ENCODE measurements around the gene CDC37. TPM values are rescaled to one million over a fixed set of nuclear protein-coding genes. Genes with fewer than 3 reads are reported as not detected.

Gene CDC37
- total and polyA plus RNA-seq, 12 donors, result 72.8 to 518 (median 117) TPM

- H3K36me3 ChIP-seq (replicated peaks in 1 of 2), result no peaks in the 10 kb centered on the region
- H3K9me3 ChIP-seq (replicated peaks in 1 of 3), result no peaks in the 10 kb centered on the region
- H3K4me1 ChIP-seq (replicated peaks in 1 of 2), result peaks cover 14% of the 10 kb centered on the region in 2 donors
- DNase-seq, result no peak
- no peak overlapping the region for H3K4me3 ChIP-seq
- H3K27me3 ChIP-seq, result peaks cover 16% of the 10 kb centered on the region
- no peak for TF ChIP-seq POLR2A (IDR thresholded peaks at IDR 0.05)
- TF ChIP-seq, protein P1, sequence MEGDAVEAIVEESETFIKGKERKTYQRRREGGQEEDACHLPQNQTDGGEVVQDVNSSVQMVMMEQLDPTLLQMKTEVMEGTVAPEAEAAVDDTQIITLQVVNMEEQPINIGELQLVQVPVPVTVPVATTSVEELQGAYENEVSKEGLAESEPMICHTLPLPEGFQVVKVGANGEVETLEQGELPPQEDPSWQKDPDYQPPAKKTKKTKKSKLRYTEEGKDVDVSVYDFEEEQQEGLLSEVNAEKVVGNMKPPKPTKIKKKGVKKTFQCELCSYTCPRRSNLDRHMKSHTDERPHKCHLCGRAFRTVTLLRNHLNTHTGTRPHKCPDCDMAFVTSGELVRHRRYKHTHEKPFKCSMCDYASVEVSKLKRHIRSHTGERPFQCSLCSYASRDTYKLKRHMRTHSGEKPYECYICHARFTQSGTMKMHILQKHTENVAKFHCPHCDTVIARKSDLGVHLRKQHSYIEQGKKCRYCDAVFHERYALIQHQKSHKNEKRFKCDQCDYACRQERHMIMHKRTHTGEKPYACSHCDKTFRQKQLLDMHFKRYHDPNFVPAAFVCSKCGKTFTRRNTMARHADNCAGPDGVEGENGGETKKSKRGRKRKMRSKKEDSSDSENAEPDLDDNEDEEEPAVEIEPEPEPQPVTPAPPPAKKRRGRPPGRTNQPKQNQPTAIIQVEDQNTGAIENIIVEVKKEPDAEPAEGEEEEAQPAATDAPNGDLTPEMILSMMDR (IDR thresholded peaks at IDR 0.05), result no peak
- intact Hi-C loops (cut with DNase I), result loop anchor here in 1 of 2 donors (10.0 kb wide), 1 partner anchor 168 kb away; no protein-coding TSS in a partner anchor
- no peak overlapping the region for H3K27ac ChIP-seq
Observed at GRCh38 chr19:10407096-10407495, 3.8 kb upstream of the CDC37 start.

DNA sequence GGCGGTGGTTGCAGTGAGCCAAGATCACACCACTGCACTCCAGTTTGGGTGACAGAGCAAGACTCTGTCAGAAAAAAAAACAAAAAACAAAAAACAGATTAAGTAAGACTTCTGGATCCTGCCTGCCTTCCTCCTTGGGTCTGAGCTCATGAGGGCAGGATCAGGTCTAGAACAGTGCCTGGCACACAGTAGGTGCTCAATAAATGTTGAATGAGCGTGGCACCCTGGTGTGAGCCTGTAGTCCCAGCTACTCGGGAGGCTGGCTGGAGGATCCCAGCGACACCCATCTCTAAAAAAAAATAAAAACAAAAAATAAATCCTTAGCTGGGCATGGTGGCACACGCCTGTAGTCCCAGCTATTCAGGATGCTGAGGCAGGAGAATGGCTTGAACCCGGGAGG lies 2.8 kb upstream of the CDC37 start:
- Histone ChIP-seq H3K4me1 (replicated peaks in 1 of 2) (peaks cover 23 to 24% of the 10 kb centered on the region in 2 donors), H3K9me3 (replicated peaks in 1 of 3) (no peaks in the 10 kb centered on the region), H3K36me3 (replicated peaks in 1 of 2) (no peaks in the 10 kb centered on the region), H3K4me3 (no peak overlapping the region), H3K27me3 (peaks cover 16% of the 10 kb centered on the region), H3K27ac (no peak overlapping the region)
- WGBS, 4 donors, result 65 to 68% (median 67%) methylated on average over 6 of the region's 6 CpGs
- TF ChIP-seq POLR2A (IDR thresholded peaks at IDR 0.05), result no peak
- TF ChIP-seq, protein P1 (IDR thresholded peaks at IDR 0.05), result no peak
- DNase-seq, result no peak
- intact Hi-C loops (cut with DNase I), result loop anchor here in 1 of 2 donors (10.0 kb wide), 1 partner anchor 169 kb away; no protein-coding TSS in a partner anchor

- WGBS, 4 donors, result 5 to 14% (median 6%) methylated on average over 11 to 43 of the region's 43 CpGs
- Histone ChIP-seq H3K4me1 (replicated peaks in 1 of 2) (peaks cover 28 to 29% of the 10 kb centered on the region in 2 donors), H3K4me3 (peak overlapping the region in 1 of 4 donors; percentile 98), H3K27ac (no peak overlapping the region), H3K36me3 (replicated peaks in 1 of 2) (no peaks in the 10 kb centered on the region), H3K27me3 (peaks cover 14% of the 10 kb centered on the region), H3K9me3 (replicated peaks in 1 of 3) (no peaks in the 10 kb centered on the region)
- intact Hi-C loops (cut with DNase I), result loop anchor here in 1 of 2 donors (10.0 kb wide), 1 partner anchor 170 kb away; no protein-coding TSS in a partner anchor
- TF ChIP-seq POLR2A (IDR thresholded peaks at IDR 0.05), result no peak
- TF ChIP-seq, protein P1 (IDR thresholded peaks at IDR 0.05), result no peak
- no peak for DNase-seq
Observed at GRCh38 chr19:10404888-10405820, 1.8 kb upstream of the CDC37 start.

DNA sequence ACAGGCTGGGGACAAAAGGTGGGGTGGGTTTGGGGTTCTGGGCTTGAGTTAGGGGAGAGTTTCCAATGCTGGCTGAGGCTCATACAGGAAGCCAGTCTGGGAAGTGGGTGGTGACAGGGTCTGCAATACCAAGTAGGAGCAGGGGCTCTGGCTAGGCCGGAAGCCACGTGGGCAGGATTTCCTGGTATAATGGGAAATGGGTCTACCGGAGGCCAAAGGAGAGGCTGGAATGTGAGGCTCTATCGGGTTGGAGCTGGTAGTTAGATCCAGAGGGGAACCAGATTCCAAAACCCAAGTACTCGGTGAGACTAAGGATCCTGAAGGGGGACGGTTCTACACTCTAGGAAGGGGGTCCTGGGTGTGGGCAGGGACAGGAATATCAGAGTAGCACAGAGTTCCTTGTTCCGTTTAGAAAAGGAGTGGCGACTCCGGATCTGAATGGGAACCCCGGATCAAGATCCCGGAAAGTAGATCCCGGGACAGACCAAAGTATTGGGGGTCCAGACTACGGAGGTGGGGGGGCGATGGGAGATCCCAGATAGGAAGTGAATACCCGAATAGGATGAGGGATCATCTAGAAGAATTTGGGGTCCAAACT lies 802 bp downstream of the CDC37 start:
- no peaks in the 10 kb centered on the region for H3K27me3 ChIP-seq
- peak in 6 of 7 donors; percentile 53 to 81 (median 58) for DNase-seq
- H3K9me3 ChIP-seq (replicated peaks in 1 of 3), result no peaks in the 10 kb centered on the region
- peak overlapping the region; percentile 59 to 98 (median 77) for H3K4me3 ChIP-seq
- TF ChIP-seq, protein P1 (IDR thresholded peaks at IDR 0.05), result no peak
- peak in 1 of 2 donors; percentile 24 for TF ChIP-seq POLR2A (IDR thresholded peaks at IDR 0.05)
- H3K27ac ChIP-seq, result peak overlapping the region in 3 of 5 donors; percentile 65 to 82 (median 76)
- intact Hi-C loops (cut with DNase I), result loop anchor here in 1 of 2 donors (10.0 kb wide), 1 partner anchor 172 kb away; no protein-coding TSS in a partner anchor
- no peaks in the 10 kb centered on the region for H3K36me3 ChIP-seq (replicated peaks in 1 of 2)
- 0 to 4% (median 2%) methylated on average over 15 of the region's 15 CpGs for WGBS, 4 donors
- peaks cover 28 to 29% of the 10 kb centered on the region in 2 donors for H3K4me1 ChIP-seq (replicated peaks in 1 of 2)

Measured in adrenal gland (tissue), 12 donors.